ENCODE measurements around the gene OMA1.
"Not testable (repeated sequence)": the region's sequence is repeated elsewhere in the genome, so short reads cannot be mapped to it uniquely, and the experiment has no call there.

Gene OMA1

DNA sequence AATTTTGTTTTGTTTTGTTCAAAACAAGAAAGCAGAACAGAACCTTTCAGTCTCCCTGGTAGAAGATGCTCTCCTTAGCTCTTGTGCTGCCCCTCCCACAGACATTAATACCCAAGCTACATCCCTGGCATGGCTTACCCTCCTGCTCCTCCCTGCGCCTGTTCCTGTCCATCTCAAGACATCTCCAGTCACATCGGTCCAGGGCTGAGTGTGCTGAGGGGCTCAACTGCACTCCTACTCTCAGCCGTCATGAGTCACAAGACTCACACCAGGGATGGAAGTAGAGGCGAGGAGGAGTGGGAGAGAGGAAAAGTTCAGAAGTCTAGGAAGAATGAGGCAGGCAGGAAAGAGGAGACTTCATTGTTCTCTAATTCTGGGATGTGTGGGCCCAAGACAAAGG, 39.7 kb upstream of the OMA1 start:
- TF ChIP-seq SUZ12 (IDR thresholded peaks at IDR 0.05; ENCODE audit: extremely low read depth, insufficient read depth, insufficient read length), result no peak
- no peak for TF ChIP-seq ZNF274 (IDR thresholded peaks at IDR 0.05; ENCODE audit: low read depth, low read length)
- no peak for TF ChIP-seq YY1 (IDR thresholded peaks at IDR 0.05; ENCODE audit: insufficient read depth, insufficient read length)
- Histone ChIP-seq H3K36me3 (ENCODE audit: insufficient read depth, insufficient read length, low read length) (no peaks in the 10 kb centered on the region), H3K9ac (ENCODE audit: insufficient read length, low read depth) (no peak overlapping the region), H3K4me3 (ENCODE audit: insufficient read length, low read depth) (no peak overlapping the region), H3K27me3 (ENCODE audit: insufficient read depth, insufficient read length) (no peaks in the 10 kb centered on the region), H3K9me3 (ENCODE audit: insufficient read depth, low read length) (no peaks in the 10 kb centered on the region), H3K4me1 (ENCODE audit: insufficient read depth, insufficient read length) (peaks cover 4% of the 10 kb centered on the region)
- no peak for DNase-seq (ENCODE audit: low read depth, low spot score)

DNA sequence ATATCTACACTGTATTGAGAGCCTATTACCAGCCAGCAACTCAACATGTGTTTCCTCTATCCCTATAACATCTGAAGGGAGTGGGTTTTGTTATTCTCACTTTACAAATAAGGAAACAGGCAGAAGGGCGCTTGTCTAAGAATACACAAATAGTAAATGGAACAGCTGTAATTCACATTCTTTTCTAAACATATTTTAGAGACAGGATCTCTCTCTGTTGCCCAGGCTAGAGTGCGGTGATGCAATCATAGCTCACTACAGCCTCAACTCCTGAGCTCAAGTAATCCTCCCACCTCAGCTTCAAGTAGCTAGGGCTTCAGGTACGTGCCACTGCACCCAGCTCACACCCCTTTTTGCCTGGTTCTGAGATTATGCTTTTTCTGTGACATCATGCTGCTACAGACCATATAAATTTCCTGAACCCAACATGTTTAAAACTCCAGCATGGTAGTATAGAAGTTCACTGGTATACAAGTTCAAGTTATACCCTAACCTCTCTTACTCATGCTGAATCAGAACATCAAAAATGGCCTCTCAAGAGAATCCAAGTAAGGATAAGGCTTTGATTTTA, 39.1 kb upstream of the OMA1 start:
- no peak for TF ChIP-seq SUZ12 (IDR thresholded peaks at IDR 0.05; ENCODE audit: extremely low read depth, insufficient read depth, insufficient read length)
- no peak for TF ChIP-seq ZNF274 (IDR thresholded peaks at IDR 0.05; ENCODE audit: low read depth, low read length)
- no peak for TF ChIP-seq YY1 (IDR thresholded peaks at IDR 0.05; ENCODE audit: insufficient read depth, insufficient read length)
- Histone ChIP-seq H3K9me3 (ENCODE audit: insufficient read depth, low read length) (no peaks in the 10 kb centered on the region), H3K4me3 (ENCODE audit: insufficient read length, low read depth) (no peak overlapping the region), H3K9ac (ENCODE audit: insufficient read length, low read depth) (no peak overlapping the region), H3K27me3 (ENCODE audit: insufficient read depth, insufficient read length) (no peaks in the 10 kb centered on the region), H3K36me3 (ENCODE audit: insufficient read depth, insufficient read length, low read length) (no peaks in the 10 kb centered on the region), H3K4me1 (ENCODE audit: insufficient read depth, insufficient read length) (peaks cover 4% of the 10 kb centered on the region)
- no peak for DNase-seq (ENCODE audit: low read depth, low spot score)

GRCh38 chr1:58585166-58585565, 38.6 kb upstream of the OMA1 start:
- H3K27me3 ChIP-seq (ENCODE audit: insufficient read depth, insufficient read length), result no peaks in the 10 kb centered on the region
- H3K9me3 ChIP-seq (ENCODE audit: insufficient read depth, low read length), result no peaks in the 10 kb centered on the region
- DNase-seq (ENCODE audit: low read depth, low spot score), result no peak
- H3K36me3 ChIP-seq (ENCODE audit: insufficient read depth, insufficient read length, low read length), result no peaks in the 10 kb centered on the region
- H3K4me1 ChIP-seq (ENCODE audit: insufficient read depth, insufficient read length), result peaks cover 4% of the 10 kb centered on the region
- TF ChIP-seq ZNF274 (IDR thresholded peaks at IDR 0.05; ENCODE audit: low read depth, low read length) (no peak), YY1 (IDR thresholded peaks at IDR 0.05; ENCODE audit: insufficient read depth, insufficient read length) (no peak), SUZ12 (IDR thresholded peaks at IDR 0.05; ENCODE audit: extremely low read depth, insufficient read depth, insufficient read length) (no peak)
- H3K4me3 ChIP-seq (ENCODE audit: insufficient read length, low read depth), result no peak overlapping the region
- no peak overlapping the region for H3K9ac ChIP-seq (ENCODE audit: insufficient read length, low read depth)

DNA sequence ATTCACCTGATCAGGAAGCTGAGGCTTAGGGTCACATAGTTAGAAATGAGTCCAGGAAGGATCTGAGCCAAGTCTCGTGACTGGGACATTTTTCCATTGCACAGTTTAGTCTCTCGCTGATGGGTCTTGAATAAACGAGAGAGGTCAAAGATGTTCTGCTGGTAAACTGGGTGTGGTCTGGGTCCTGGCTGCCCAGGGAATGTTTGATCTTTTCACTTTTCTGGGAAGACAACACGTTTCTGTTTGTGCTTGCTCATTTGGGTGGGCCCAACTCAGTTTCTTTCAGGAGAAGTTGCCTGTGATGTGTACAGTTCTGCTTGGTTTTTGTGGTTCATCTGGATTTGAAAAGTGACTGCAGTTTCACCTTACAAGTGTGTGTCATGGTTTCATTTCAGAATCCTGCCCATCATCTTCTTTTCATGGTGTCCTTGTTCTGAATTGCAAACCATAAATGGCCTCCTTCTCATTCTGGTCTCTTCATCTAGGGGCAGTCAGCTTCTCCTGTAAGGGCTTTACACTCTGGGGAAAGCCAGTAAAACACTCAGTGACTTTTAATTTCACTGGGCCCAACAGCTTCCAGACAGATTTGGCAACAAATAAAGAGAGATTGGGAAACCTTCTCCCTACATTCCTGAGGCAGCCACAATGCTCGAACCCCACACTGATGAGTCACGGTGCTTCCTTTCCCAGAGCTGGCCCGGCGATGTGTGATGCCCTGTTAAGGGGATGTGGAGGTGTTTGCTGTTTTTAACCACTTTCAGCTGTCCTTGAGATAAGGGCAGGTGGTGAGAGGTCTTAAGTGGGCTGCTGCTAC, 37.8 kb upstream of the OMA1 start:
- Histone ChIP-seq H3K4me3 (ENCODE audit: insufficient read length, low read depth) (no peak overlapping the region), H3K9ac (ENCODE audit: insufficient read length, low read depth) (no peak overlapping the region), H3K36me3 (ENCODE audit: insufficient read depth, insufficient read length, low read length) (no peaks in the 10 kb centered on the region), H3K27me3 (ENCODE audit: insufficient read depth, insufficient read length) (no peaks in the 10 kb centered on the region), H3K4me1 (ENCODE audit: insufficient read depth, insufficient read length) (peaks cover 4% of the 10 kb centered on the region), H3K9me3 (ENCODE audit: insufficient read depth, low read length) (no peaks in the 10 kb centered on the region)
- no peak for TF ChIP-seq ZNF274 (IDR thresholded peaks at IDR 0.05; ENCODE audit: low read depth, low read length)
- TF ChIP-seq YY1 (IDR thresholded peaks at IDR 0.05; ENCODE audit: insufficient read depth, insufficient read length), result no peak
- no peak for TF ChIP-seq SUZ12 (IDR thresholded peaks at IDR 0.05; ENCODE audit: extremely low read depth, insufficient read depth, insufficient read length)
- peak; percentile 54 for DNase-seq (ENCODE audit: low read depth, low spot score)

GRCh38 chr1:58583496-58583895, 37.0 kb upstream of the OMA1 start:
- no peak overlapping the region for H3K4me3 ChIP-seq (ENCODE audit: insufficient read length, low read depth)

DNA sequence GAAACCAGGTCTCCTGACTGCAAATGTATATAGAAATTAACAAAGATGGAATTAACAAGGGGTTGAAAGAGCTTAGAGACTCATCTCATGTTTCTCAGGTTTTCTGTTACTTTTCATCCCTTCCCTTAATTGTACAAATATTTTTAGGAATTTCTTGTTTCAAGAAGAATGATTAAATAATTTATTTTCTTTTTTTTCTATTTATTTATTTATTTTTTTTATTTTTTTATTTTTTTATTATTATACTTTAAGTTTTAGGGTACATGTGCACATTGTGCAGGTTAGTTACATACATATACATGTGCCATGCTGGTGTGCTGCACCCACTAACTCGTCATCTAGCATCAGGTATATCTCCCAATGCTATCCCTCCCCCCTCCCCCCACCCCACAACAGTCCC, 35.6 kb upstream of the OMA1 start:
- not testable (repeated sequence) for DNase-seq (ENCODE audit: low read depth, low spot score); H3K36me3 ChIP-seq (ENCODE audit: insufficient read depth, insufficient read length, low read length); H3K4me1 ChIP-seq (ENCODE audit: insufficient read depth, insufficient read length); H3K9me3 ChIP-seq (ENCODE audit: insufficient read depth, low read length); H3K9ac ChIP-seq (ENCODE audit: insufficient read length, low read depth); H3K4me3 ChIP-seq (ENCODE audit: insufficient read length, low read depth)
- H3K27me3 ChIP-seq (ENCODE audit: insufficient read depth, insufficient read length), result peaks cover 10% of the 10 kb centered on the region

More at GRCh38 chr1:58583496-58583895, 37.0 kb upstream of the OMA1 start:
- no peaks in the 10 kb centered on the region for H3K27me3 ChIP-seq (ENCODE audit: insufficient read depth, insufficient read length)
- H3K9me3 ChIP-seq (ENCODE audit: insufficient read depth, low read length), result no peaks in the 10 kb centered on the region
- peaks cover 4% of the 10 kb centered on the region for H3K4me1 ChIP-seq (ENCODE audit: insufficient read depth, insufficient read length)
- no peak overlapping the region for H3K9ac ChIP-seq (ENCODE audit: insufficient read length, low read depth)
- TF ChIP-seq ZNF274 (IDR thresholded peaks at IDR 0.05; ENCODE audit: low read depth, low read length) (no peak), SUZ12 (IDR thresholded peaks at IDR 0.05; ENCODE audit: extremely low read depth, insufficient read depth, insufficient read length) (no peak), YY1 (IDR thresholded peaks at IDR 0.05; ENCODE audit: insufficient read depth, insufficient read length) (no peak)
- no peaks in the 10 kb centered on the region for H3K36me3 ChIP-seq (ENCODE audit: insufficient read depth, insufficient read length, low read length)
- no peak for DNase-seq (ENCODE audit: low read depth, low spot score)

DNA sequence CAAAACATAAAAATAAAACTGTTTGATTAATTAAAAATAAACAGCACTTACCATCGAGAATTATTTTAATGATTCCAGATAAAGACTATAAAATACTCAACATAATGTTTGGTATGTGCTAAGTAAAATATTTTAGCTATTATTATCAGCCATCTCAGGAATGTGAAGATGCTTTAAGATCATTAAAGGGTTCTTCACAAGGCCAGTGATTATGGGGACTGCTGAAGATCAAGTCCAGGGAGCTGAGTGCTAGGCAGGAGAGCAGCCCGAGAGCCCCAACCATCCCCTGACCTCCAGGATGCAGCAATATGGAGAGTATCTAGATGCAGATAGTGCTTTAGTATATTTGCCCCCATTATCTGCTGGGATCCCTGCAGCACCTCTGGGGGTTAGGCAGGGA, 35.1 kb upstream of the OMA1 start:
- no peak for DNase-seq (ENCODE audit: low read depth, low spot score)
- TF ChIP-seq ZNF274 (IDR thresholded peaks at IDR 0.05; ENCODE audit: low read depth, low read length) (no peak), YY1 (IDR thresholded peaks at IDR 0.05; ENCODE audit: insufficient read depth, insufficient read length) (no peak), SUZ12 (IDR thresholded peaks at IDR 0.05; ENCODE audit: extremely low read depth, insufficient read depth, insufficient read length) (no peak)
- H3K4me3 ChIP-seq (ENCODE audit: insufficient read length, low read depth), result no peak overlapping the region
- peaks cover 15% of the 10 kb centered on the region for H3K27me3 ChIP-seq (ENCODE audit: insufficient read depth, insufficient read length)
- H3K9me3 ChIP-seq (ENCODE audit: insufficient read depth, low read length), result no peaks in the 10 kb centered on the region
- peaks cover 4% of the 10 kb centered on the region for H3K4me1 ChIP-seq (ENCODE audit: insufficient read depth, insufficient read length)
- H3K36me3 ChIP-seq (ENCODE audit: insufficient read depth, insufficient read length, low read length), result no peaks in the 10 kb centered on the region
- no peak overlapping the region for H3K9ac ChIP-seq (ENCODE audit: insufficient read length, low read depth)
